Measurements from ENCODE around the gene SHROOM3.

DNA sequence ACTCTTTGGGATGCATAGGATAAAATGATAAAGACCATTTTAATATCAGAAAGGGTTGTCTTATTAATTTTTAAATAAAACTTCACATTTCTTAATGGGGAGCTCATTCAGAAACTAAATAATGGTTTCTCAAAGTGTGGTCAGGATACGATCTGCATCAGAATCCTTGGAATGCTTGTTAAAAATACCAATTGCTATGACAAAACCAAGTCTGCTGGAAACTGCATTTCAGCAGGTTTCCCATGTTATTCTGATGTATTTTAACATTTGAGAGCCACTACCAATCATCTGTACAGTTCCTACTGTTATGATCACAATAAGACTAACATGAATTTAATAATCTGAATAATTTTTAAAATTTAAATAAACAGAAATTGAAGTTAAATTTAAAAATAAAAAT lies 347.8 kb downstream of the SHROOM3 start:
- TF ChIP-seq, protein P1, sequence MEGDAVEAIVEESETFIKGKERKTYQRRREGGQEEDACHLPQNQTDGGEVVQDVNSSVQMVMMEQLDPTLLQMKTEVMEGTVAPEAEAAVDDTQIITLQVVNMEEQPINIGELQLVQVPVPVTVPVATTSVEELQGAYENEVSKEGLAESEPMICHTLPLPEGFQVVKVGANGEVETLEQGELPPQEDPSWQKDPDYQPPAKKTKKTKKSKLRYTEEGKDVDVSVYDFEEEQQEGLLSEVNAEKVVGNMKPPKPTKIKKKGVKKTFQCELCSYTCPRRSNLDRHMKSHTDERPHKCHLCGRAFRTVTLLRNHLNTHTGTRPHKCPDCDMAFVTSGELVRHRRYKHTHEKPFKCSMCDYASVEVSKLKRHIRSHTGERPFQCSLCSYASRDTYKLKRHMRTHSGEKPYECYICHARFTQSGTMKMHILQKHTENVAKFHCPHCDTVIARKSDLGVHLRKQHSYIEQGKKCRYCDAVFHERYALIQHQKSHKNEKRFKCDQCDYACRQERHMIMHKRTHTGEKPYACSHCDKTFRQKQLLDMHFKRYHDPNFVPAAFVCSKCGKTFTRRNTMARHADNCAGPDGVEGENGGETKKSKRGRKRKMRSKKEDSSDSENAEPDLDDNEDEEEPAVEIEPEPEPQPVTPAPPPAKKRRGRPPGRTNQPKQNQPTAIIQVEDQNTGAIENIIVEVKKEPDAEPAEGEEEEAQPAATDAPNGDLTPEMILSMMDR (IDR thresholded peaks at IDR 0.05) = no peak
- TF ChIP-seq POLR2A (IDR thresholded peaks at IDR 0.05) = no peak

All from adrenal gland (tissue), 5 donors.